ENCODE measurements around the gene EXOC6B.

- no peak for TF ChIP-seq EZH2 (IDR thresholded peaks at IDR 0.05; ENCODE audit: low read depth)
- TF ChIP-seq, protein P1, sequence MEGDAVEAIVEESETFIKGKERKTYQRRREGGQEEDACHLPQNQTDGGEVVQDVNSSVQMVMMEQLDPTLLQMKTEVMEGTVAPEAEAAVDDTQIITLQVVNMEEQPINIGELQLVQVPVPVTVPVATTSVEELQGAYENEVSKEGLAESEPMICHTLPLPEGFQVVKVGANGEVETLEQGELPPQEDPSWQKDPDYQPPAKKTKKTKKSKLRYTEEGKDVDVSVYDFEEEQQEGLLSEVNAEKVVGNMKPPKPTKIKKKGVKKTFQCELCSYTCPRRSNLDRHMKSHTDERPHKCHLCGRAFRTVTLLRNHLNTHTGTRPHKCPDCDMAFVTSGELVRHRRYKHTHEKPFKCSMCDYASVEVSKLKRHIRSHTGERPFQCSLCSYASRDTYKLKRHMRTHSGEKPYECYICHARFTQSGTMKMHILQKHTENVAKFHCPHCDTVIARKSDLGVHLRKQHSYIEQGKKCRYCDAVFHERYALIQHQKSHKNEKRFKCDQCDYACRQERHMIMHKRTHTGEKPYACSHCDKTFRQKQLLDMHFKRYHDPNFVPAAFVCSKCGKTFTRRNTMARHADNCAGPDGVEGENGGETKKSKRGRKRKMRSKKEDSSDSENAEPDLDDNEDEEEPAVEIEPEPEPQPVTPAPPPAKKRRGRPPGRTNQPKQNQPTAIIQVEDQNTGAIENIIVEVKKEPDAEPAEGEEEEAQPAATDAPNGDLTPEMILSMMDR (conservative IDR thresholded peaks at IDR 0.05), result no peak
Observed at GRCh38 chr2:72136331-72136730, 689.5 kb downstream of the EXOC6B start.
